Astrocyte (in vitro differentiated cells and primary cell): ENCODE measurements around the gene TAAR1.

Source experiments
- EZH2 ChIP-seq: IDR thresholded peaks from 2 replicates; pipeline ENCODE4 v1.6.1; 2012; ENCODE audit warnings: mild to moderate bottlenecking, low read length, inconsistent platforms; ENCODE audit not compliant: insufficient read depth
- TF ChIP-seq, protein P1 (sequence below): IDR thresholded peaks from 2 replicates; pipeline ENCODE4 v1.5.1; 2011; ENCODE audit warnings: low read depth, mild to moderate bottlenecking, inconsistent platforms, low read length, moderate library complexity; ENCODE audit not compliant: insufficient read depth

DNA sequence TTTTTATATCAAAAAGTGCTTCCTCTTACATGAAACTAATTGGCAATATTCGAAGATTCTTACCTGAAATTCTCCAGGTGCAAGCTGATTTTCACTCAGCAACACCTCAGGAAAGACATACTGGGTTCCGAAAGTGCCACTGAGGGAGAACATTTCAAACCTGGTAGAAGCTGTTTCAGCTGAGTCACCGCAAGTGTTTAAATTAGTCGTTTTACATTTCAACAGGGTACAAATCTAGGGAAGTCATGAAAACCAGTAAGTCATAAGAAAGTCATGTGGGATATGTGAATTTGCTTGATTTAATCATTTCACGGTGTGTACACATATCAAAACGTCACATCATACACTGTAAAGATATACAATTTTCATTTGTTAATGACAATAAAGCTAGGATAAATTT, 25.3 kb upstream of the TAAR1 start:
- TF ChIP-seq, protein P1, sequence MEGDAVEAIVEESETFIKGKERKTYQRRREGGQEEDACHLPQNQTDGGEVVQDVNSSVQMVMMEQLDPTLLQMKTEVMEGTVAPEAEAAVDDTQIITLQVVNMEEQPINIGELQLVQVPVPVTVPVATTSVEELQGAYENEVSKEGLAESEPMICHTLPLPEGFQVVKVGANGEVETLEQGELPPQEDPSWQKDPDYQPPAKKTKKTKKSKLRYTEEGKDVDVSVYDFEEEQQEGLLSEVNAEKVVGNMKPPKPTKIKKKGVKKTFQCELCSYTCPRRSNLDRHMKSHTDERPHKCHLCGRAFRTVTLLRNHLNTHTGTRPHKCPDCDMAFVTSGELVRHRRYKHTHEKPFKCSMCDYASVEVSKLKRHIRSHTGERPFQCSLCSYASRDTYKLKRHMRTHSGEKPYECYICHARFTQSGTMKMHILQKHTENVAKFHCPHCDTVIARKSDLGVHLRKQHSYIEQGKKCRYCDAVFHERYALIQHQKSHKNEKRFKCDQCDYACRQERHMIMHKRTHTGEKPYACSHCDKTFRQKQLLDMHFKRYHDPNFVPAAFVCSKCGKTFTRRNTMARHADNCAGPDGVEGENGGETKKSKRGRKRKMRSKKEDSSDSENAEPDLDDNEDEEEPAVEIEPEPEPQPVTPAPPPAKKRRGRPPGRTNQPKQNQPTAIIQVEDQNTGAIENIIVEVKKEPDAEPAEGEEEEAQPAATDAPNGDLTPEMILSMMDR: no peak
- no peak for TF ChIP-seq EZH2
